Endothelial cell of umbilical vein (primary cell): ENCODE results near the gene SCAPER. TPM values are rescaled to one million over a fixed set of nuclear protein-coding genes. Genes with fewer than 3 reads are reported as not detected.

ENCODE experiments used
- BruUV-seq: library from RNA; stranded (reverse); fragments of 400-500 nt; replicated peaks from 2 replicates; lab custom pipeline; 2021; lab: Mats Ljungman, UMichigan
- CTCF ChIA-PET: fragments of 300-600, 350-600 bp; sonication (Branson Sonifier 250); formaldehyde crosslinking; loops from one replicate; lab custom pipeline; 2021; ENCODE audit warnings: antibody characterized with exemption, inconsistent platforms; lab: Charles Lee
- POLR2A ChIA-PET: fragments of 300-600, 350-600 bp; sonication (Branson Sonifier 250); formaldehyde crosslinking; loops from one replicate; lab custom pipeline; 2021; ENCODE audit warnings: antibody characterized with exemption, inconsistent platforms; lab: Charles Lee
- DNase-seq: peaks from one replicate; pipeline ENCODE4 v3.0.0-alpha.2; 2011; ENCODE audit warnings: low read depth, low spot score
- FAIRE-seq: peaks from 2 replicates; lab custom pipeline; 2011; peaks lifted over from hg19 to GRCh38; lab: Jason Lieb, UNC
- H2AFZ ChIP-seq: 2 replicates; pipeline ENCODE4 v1.6.0; 2012; ENCODE audit warnings: low read depth, low read length, control low read depth, inconsistent platforms
- H3K27ac ChIP-seq: 2 replicates; pipeline ENCODE4 v1.5.1; 2011; ENCODE audit warnings: low read depth, mild to moderate bottlenecking, control low read depth, low read length, moderate library complexity; ENCODE audit not compliant: insufficient read depth
- H3K27me3 ChIP-seq, 2 experiments: 2 replicates each; pipeline versions ENCODE4 v1.6.0 to v1.6.1; 2011; ENCODE audit warnings: low read length in 2 of 2, mixed read lengths in 1 of 2; ENCODE audit not compliant: control insufficient read depth in 2 of 2, insufficient read depth in 2 of 2
- H3K36me3 ChIP-seq, 2 experiments: 2 replicates in 1 of 2; 3 replicates in 1 of 2; pipeline ENCODE4 v1.5.1; 2011; ENCODE audit warnings: low read length in 2 of 2, mild to moderate bottlenecking in 1 of 2, moderate library complexity in 1 of 2; ENCODE audit not compliant: control insufficient read depth in 2 of 2, insufficient read depth in 2 of 2; ENCODE audit errors: extremely low read depth in 1 of 2
- H3K4me1 ChIP-seq: 3 replicates; pipeline ENCODE4 v1.5.1; 2011; ENCODE audit warnings: mild to moderate bottlenecking, low read length; ENCODE audit not compliant: control insufficient read depth, insufficient read depth; ENCODE audit errors: extremely low read depth
- H3K4me2 ChIP-seq: 2 replicates; pipeline ENCODE4 v1.6.1; 2011; ENCODE audit warnings: low read length, control low read depth, mixed read lengths; ENCODE audit not compliant: insufficient read depth
- H3K4me3 ChIP-seq, 3 experiments: fragments of 200-600 bp in 1 of 3; sonication (generic), shearing (Covaris generic) in 1 of 3; replicated peaks in 1 of 3; 2 replicates each; pipeline ENCODE4 v1.5.1; 2011 to 2016; ENCODE audit warnings: control low read depth in 3 of 3, low read length in 3 of 3, mild to moderate bottlenecking in 2 of 3, inconsistent platforms in 1 of 3, low read depth in 1 of 3, moderate library complexity in 1 of 3; ENCODE audit not compliant: insufficient read depth in 1 of 3
- H3K79me2 ChIP-seq: 2 replicates; pipeline ENCODE4 v1.6.0; 2012; ENCODE audit warnings: low read length, inconsistent platforms; ENCODE audit not compliant: control insufficient read depth, insufficient read depth
- H3K9ac ChIP-seq: replicated peaks from 2 replicates; pipeline ENCODE3; 2011; ENCODE audit warnings: low read length, control low read depth; ENCODE audit not compliant: insufficient read depth; ENCODE audit errors: extremely low read depth
- H3K9me1 ChIP-seq: replicated peaks from 3 replicates; pipeline ENCODE4 v1.6.0; 2011; ENCODE audit warnings: mild to moderate bottlenecking, low read length; ENCODE audit not compliant: control insufficient read depth, insufficient read depth; ENCODE audit errors: extremely low read depth
- H3K9me3 ChIP-seq: replicated peaks from 2 replicates; pipeline ENCODE4 v1.5.1; 2012; ENCODE audit warnings: low read length, inconsistent platforms; ENCODE audit not compliant: control insufficient read depth, insufficient read depth
- H4K20me1 ChIP-seq: replicated peaks from 2 replicates; pipeline ENCODE3; 2011; ENCODE audit warnings: mild to moderate bottlenecking, low read length; ENCODE audit not compliant: control insufficient read depth, insufficient read depth; ENCODE audit errors: extremely low read depth
- CTCF ChIP-seq, 2 donors: IDR thresholded peaks; 1 replicate in 1 of 2; 2 replicates in 1 of 2; pipeline ENCODE4 v1.5.1; 2011; ENCODE audit warnings: low read length in 2 of 2, mild to moderate bottlenecking in 2 of 2, moderate library complexity in 2 of 2, control low read depth in 1 of 2, inconsistent platforms in 1 of 2, low read depth in 1 of 2; ENCODE audit not compliant: insufficient read depth in 1 of 2; ENCODE audit errors: extremely low read depth in 1 of 2
- EZH2 ChIP-seq: IDR thresholded peaks from 2 replicates; pipeline ENCODE4 v1.6.1; 2012; ENCODE audit warnings: borderline replicate concordance, low read depth, mild to moderate bottlenecking, moderate library complexity, low read length, inconsistent platforms; ENCODE audit not compliant: severe bottlenecking
- FOS ChIP-seq: IDR thresholded peaks from 2 replicates; pipeline ENCODE4 v1.6.1; 2011; ENCODE audit warnings: mild to moderate bottlenecking, low read length, moderate library complexity, borderline replicate concordance; ENCODE audit not compliant: insufficient read depth
- GATA2 ChIP-seq: IDR thresholded peaks from 2 replicates; pipeline ENCODE4 v1.7.0; 2011; ENCODE audit warnings: low read depth, mild to moderate bottlenecking, moderate library complexity, mixed read lengths, low read length; ENCODE audit not compliant: insufficient read length, insufficient read depth
- JUN ChIP-seq: IDR thresholded peaks from 2 replicates; pipeline ENCODE4 v1.6.1; 2011; ENCODE audit warnings: borderline replicate concordance, low read depth; ENCODE audit not compliant: insufficient read length, insufficient read depth
- MAX ChIP-seq: IDR thresholded peaks from 2 replicates; pipeline ENCODE4 v1.6.1; 2011; ENCODE audit not compliant: insufficient read depth, insufficient read length
- MYC ChIP-seq: IDR thresholded peaks from one replicate; pipeline ENCODE4 v1.6.1; 2011; ENCODE audit warnings: mild to moderate bottlenecking, low read depth, low read length
- POLR2A ChIP-seq: IDR thresholded peaks from 2 replicates; pipeline ENCODE4 v1.6.1; 2012; ENCODE audit warnings: low read depth, mild to moderate bottlenecking, control low read depth, low read length
- POLR2AphosphoS5 ChIP-seq: IDR thresholded peaks from 2 replicates; pipeline ENCODE4 v1.6.1; 2012; ENCODE audit warnings: low read depth, mild to moderate bottlenecking, control low read depth, low read length, moderate library complexity; ENCODE audit not compliant: insufficient read depth
- dilution Hi-C: fragments of 300-500 bp; cut with MboI; formaldehyde crosslinking; loops from one replicate; pipeline ENCODE4 v1.15.0; 2019; ENCODE audit warnings: low sequenced_read_pairs; ENCODE audit not compliant: extremely low pct_ligation_motif_present
- intact Hi-C: fragments of 100-400 bp; cut with micrococcal nuclease; formaldehyde crosslinking; loops from one replicate; pipeline ENCODE4 v1.10.0; 2022
- polyA plus RNA-seq, 4 experiments: library from polyadenylated mRNA; depleted of rRNA in 3 of 4; stranded (reverse) in 3 of 4; unstranded in 1 of 4; fragments of >200 nt; gene quantifications; 2 replicates each; pipeline versions ENCODE4 v1.2.1 to v1.2.3, GENCODE V29; 2011 to 2012; ENCODE audit warnings: missing spikeins in 1 of 4
- total RNA-seq: library from RNA; stranded (reverse); gene quantifications from 2 replicates; pipeline ENCODE4 v1.2.3, GENCODE V29; 2021

SCAPER gene
- total and polyA plus RNA-seq, 2 donors (not counting 3 experiments of a cell fraction or from before 2014, with no cell fraction given): 2.7 to 12.7 TPM

- FAIRE-seq: no peak
- BruUV-seq: no TSS peak
Measured at GRCh38 chr15:76953913-76954312, 48.8 kb upstream of the SCAPER start.

More at GRCh38 chr15:76953913-76954312, 48.8 kb upstream of the SCAPER start:
- dilution Hi-C loops: no loop called here
- H3K79me2 ChIP-seq: no peaks in the 10 kb centered on the region
- no peak overlapping the region for H3K9ac ChIP-seq
- TF ChIP-seq POLR2AphosphoS5: no peak
- TF ChIP-seq GATA2: no peak
- no peak for TF ChIP-seq MYC
- no peak for TF ChIP-seq EZH2
- no peak for TF ChIP-seq POLR2A
- TF ChIP-seq CTCF (IDR thresholded peaks at IDR 0.05; ENCODE audit: extremely low read depth in 1 of 2, insufficient read depth in 1 of 2, low read depth in 1 of 2, low read length in 2 of 2): no peak
- no peak for TF ChIP-seq JUN
- no peak for TF ChIP-seq MAX
- TF ChIP-seq FOS: no peak
- ChIA-PET POLR2A (no interaction called here), CTCF (interaction anchor here (0.6 to 2.7 kb wide), 6 partner anchors 9 to 589 kb away, joined by 3 to 9 read pairs (median 6); no protein-coding TSS in a partner anchor)
- H3K9me1 ChIP-seq: no peaks in the 10 kb centered on the region
- H3K27ac ChIP-seq: no peak overlapping the region
- no peaks in the 10 kb centered on the region for H3K27me3 ChIP-seq
- no peaks in the 10 kb centered on the region for H3K4me1 ChIP-seq
- DNase-seq: no peak
- no peak overlapping the region for H2AFZ ChIP-seq
- no peak overlapping the region for H3K4me3 ChIP-seq
- H3K4me2 ChIP-seq: no peak overlapping the region
- no peaks in the 10 kb centered on the region for H3K9me3 ChIP-seq
- intact Hi-C loops: no loop called here
- H3K36me3 ChIP-seq: no peaks in the 10 kb centered on the region
- no peaks in the 10 kb centered on the region for H4K20me1 ChIP-seq
